Neural cell (in vitro differentiated cells): ENCODE data around the gene PACC1. TPM values are rescaled to one million over a fixed set of nuclear protein-coding genes. Genes with fewer than 3 reads are reported as not detected.

Source experiments
- H2AFZ ChIP-seq: fragments of 200-600, 300-800 bp; sonication (generic), shearing (Covaris generic); 2 replicates; pipeline ENCODE4 v1.6.0; 2014; ENCODE audit warnings: low read depth, mild to moderate bottlenecking, antibody characterized with exemption, low read length, moderate library complexity
- H3F3A ChIP-seq: fragments of 200-600 bp; shearing (Covaris generic); 2 replicates; pipeline ENCODE4 v1.6.1; 2016; ENCODE audit warnings: mild to moderate bottlenecking, moderate library complexity, mixed read lengths, antibody characterized with exemption, low read length; ENCODE audit not compliant: insufficient read depth, poor library complexity, severe bottlenecking
- H3K27ac ChIP-seq: fragments of 200-600, 300-800 bp; sonication (generic), shearing (Covaris generic); 2 replicates; pipeline ENCODE4 v1.5.1; 2014; ENCODE audit warnings: mild to moderate bottlenecking, low read length, moderate library complexity
- H3K27me3 ChIP-seq: fragments of 300-800, 200-600 bp; sonication (generic), shearing (Covaris generic); 2 replicates; pipeline ENCODE4 v1.6.0; 2014; ENCODE audit warnings: mild to moderate bottlenecking, low read depth, low read length, moderate library complexity; ENCODE audit not compliant: insufficient read depth
- H3K36me3 ChIP-seq: fragments of 300-800, 200-600 bp; sonication (generic), shearing (Covaris generic); 2 replicates; pipeline ENCODE4 v1.5.1; 2014; ENCODE audit warnings: mild to moderate bottlenecking, antibody characterized with exemption, low read length, moderate library complexity; ENCODE audit not compliant: insufficient read depth
- H3K4me2 ChIP-seq: fragments of 300-800, 200-600 bp; sonication (generic), shearing (Covaris generic); 2 replicates; pipeline ENCODE4 v1.6.0; 2014; ENCODE audit warnings: mild to moderate bottlenecking, low read length
- H3K4me3 ChIP-seq: fragments of 300-800, 200-600 bp; sonication (generic), shearing (Covaris generic); 2 replicates; pipeline ENCODE4 v1.5.1; 2014; ENCODE audit warnings: mild to moderate bottlenecking, low read length, moderate library complexity
- H3K79me2 ChIP-seq: fragments of 200-600 bp; shearing (Covaris generic); replicated peaks from 2 replicates; pipeline ENCODE4 v1.6.0; 2014; ENCODE audit warnings: mild to moderate bottlenecking, low read length, moderate library complexity; ENCODE audit not compliant: insufficient read depth
- H3K9ac ChIP-seq: fragments of 300-800, 200-600 bp; sonication (generic), shearing (Covaris generic); 2 replicates; pipeline ENCODE4 v1.6.1; 2016; ENCODE audit warnings: mild to moderate bottlenecking, low read length, mixed read lengths
- H3K9me2 ChIP-seq: fragments of 200-600 bp; shearing (Covaris generic); 2 replicates; pipeline ENCODE4 v1.6.1; 2016; ENCODE audit warnings: mild to moderate bottlenecking, low read length, mixed read lengths; ENCODE audit not compliant: insufficient read depth
- H3K9me3 ChIP-seq: fragments of 200-600, 300-800 bp; sonication (generic), shearing (Covaris generic); 2 replicates; pipeline ENCODE4 v1.6.1; 2016; ENCODE audit warnings: mild to moderate bottlenecking, mixed run types, low read length, moderate library complexity, mixed read lengths
- H4K20me1 ChIP-seq: fragments of 200-600 bp; shearing (Covaris generic); 2 replicates; pipeline ENCODE4 v1.6.1; 2016; ENCODE audit warnings: mild to moderate bottlenecking, mixed run types; ENCODE audit not compliant: insufficient read depth
- EP300 ChIP-seq: fragments of 450-650 bp; conservative IDR thresholded peaks from 2 replicates; pipeline ENCODE4 v1.6.1; 2014; ENCODE audit warnings: antibody characterized with exemption, mild to moderate bottlenecking, moderate library complexity; ENCODE audit not compliant: poor library complexity, severe bottlenecking
- EZH2 ChIP-seq: fragments of 200-600, 300-800 bp; shearing (Covaris generic), sonication (generic); IDR thresholded peaks from 2 replicates; pipeline ENCODE4 v1.6.1; 2014; ENCODE audit warnings: antibody characterized with exemption, low read length, borderline replicate concordance, mild to moderate bottlenecking; ENCODE audit not compliant: insufficient read depth, poor library complexity, severe bottlenecking
- MXI1 ChIP-seq: fragments of 450-650 bp; conservative IDR thresholded peaks from 2 replicates; pipeline ENCODE4 v1.6.1; 2014; ENCODE audit warnings: antibody characterized with exemption, mild to moderate bottlenecking; ENCODE audit not compliant: poor library complexity, severe bottlenecking
- POLR2AphosphoS5 ChIP-seq: IDR thresholded peaks from 2 replicates; pipeline ENCODE4 v1.6.1; 2012
- RAD21 ChIP-seq: fragments of 450-650 bp; conservative IDR thresholded peaks from 2 replicates; pipeline ENCODE4 v1.6.1; 2014; ENCODE audit warnings: antibody characterized with exemption, mild to moderate bottlenecking, moderate library complexity
- SMC3 ChIP-seq: fragments of 450-650 bp; conservative IDR thresholded peaks from 2 replicates; pipeline ENCODE4 v1.6.1; 2014; ENCODE audit warnings: antibody characterized with exemption, mild to moderate bottlenecking, moderate library complexity; ENCODE audit not compliant: poor library complexity
- TAF1 ChIP-seq: IDR thresholded peaks from 2 replicates; pipeline ENCODE4 v1.6.1; 2012; ENCODE audit warnings: low read depth
- polyA plus RNA-seq: library from polyadenylated mRNA; depleted of rRNA; stranded (reverse); fragments of >200 nt; gene quantifications from 2 replicates; pipeline ENCODE4 v1.2.3, GENCODE V29; 2014
- TF ChIP-seq, protein P1 (sequence below): IDR thresholded peaks from 2 replicates; pipeline ENCODE4 v1.6.1; 2012; ENCODE audit warnings: borderline replicate concordance
- TF ChIP-seq, protein P2 (sequence below): fragments of 450-650 bp; IDR thresholded peaks from 2 replicates; pipeline ENCODE4 v1.5.1; 2014; ENCODE audit warnings: antibody characterized with exemption, mild to moderate bottlenecking, moderate library complexity; ENCODE audit not compliant: poor library complexity, severe bottlenecking

The PACC1 gene
- polyA plus RNA-seq, 1 donor from 2014 or later = 33.3 TPM

DNA sequence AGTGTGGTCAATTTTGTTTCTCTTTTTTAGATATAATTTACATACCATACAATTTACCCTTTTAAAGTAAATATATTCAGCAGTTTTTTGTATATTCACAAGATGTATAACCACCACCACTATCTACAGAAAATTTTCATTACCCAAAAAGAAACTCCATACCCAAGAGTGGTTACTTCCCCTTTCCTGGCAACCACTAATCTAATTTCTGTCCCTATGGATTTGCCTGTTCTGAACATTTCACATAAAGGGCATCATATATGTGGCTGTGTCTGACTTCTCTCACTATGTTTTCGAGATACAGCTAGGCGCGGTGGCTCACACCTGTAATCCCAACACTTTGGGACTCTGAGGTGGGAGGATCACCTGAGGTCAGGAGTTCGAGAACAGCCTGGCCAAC, 13.6 kb downstream of the PACC1 start:
- no peaks in the 10 kb centered on the region for H3K9me2 ChIP-seq
- no peak overlapping the region for H2AFZ ChIP-seq
- no peak overlapping the region for H3K4me2 ChIP-seq
- H3K79me2 ChIP-seq = no peaks in the 10 kb centered on the region
- peaks cover 4% of the 10 kb centered on the region for H3K36me3 ChIP-seq
- H3K27ac ChIP-seq = no peak overlapping the region
- no peak overlapping the region for H3K9ac ChIP-seq
- H3K27me3 ChIP-seq = no peaks in the 10 kb centered on the region
- H3K4me3 ChIP-seq = no peak overlapping the region
- no peaks in the 10 kb centered on the region for H3K9me3 ChIP-seq
- no peaks in the 10 kb centered on the region for H4K20me1 ChIP-seq
- no peaks in the 10 kb centered on the region for H3F3A ChIP-seq
- no peak for TF ChIP-seq EP300
- TF ChIP-seq, protein P1, sequence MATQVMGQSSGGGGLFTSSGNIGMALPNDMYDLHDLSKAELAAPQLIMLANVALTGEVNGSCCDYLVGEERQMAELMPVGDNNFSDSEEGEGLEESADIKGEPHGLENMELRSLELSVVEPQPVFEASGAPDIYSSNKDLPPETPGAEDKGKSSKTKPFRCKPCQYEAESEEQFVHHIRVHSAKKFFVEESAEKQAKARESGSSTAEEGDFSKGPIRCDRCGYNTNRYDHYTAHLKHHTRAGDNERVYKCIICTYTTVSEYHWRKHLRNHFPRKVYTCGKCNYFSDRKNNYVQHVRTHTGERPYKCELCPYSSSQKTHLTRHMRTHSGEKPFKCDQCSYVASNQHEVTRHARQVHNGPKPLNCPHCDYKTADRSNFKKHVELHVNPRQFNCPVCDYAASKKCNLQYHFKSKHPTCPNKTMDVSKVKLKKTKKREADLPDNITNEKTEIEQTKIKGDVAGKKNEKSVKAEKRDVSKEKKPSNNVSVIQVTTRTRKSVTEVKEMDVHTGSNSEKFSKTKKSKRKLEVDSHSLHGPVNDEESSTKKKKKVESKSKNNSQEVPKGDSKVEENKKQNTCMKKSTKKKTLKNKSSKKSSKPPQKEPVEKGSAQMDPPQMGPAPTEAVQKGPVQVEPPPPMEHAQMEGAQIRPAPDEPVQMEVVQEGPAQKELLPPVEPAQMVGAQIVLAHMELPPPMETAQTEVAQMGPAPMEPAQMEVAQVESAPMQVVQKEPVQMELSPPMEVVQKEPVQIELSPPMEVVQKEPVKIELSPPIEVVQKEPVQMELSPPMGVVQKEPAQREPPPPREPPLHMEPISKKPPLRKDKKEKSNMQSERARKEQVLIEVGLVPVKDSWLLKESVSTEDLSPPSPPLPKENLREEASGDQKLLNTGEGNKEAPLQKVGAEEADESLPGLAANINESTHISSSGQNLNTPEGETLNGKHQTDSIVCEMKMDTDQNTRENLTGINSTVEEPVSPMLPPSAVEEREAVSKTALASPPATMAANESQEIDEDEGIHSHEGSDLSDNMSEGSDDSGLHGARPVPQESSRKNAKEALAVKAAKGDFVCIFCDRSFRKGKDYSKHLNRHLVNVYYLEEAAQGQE = no peak
- TF ChIP-seq, protein P2, sequence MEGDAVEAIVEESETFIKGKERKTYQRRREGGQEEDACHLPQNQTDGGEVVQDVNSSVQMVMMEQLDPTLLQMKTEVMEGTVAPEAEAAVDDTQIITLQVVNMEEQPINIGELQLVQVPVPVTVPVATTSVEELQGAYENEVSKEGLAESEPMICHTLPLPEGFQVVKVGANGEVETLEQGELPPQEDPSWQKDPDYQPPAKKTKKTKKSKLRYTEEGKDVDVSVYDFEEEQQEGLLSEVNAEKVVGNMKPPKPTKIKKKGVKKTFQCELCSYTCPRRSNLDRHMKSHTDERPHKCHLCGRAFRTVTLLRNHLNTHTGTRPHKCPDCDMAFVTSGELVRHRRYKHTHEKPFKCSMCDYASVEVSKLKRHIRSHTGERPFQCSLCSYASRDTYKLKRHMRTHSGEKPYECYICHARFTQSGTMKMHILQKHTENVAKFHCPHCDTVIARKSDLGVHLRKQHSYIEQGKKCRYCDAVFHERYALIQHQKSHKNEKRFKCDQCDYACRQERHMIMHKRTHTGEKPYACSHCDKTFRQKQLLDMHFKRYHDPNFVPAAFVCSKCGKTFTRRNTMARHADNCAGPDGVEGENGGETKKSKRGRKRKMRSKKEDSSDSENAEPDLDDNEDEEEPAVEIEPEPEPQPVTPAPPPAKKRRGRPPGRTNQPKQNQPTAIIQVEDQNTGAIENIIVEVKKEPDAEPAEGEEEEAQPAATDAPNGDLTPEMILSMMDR = no peak
- no peak for TF ChIP-seq SMC3
- no peak for TF ChIP-seq RAD21
- TF ChIP-seq TAF1 = no peak
- no peak for TF ChIP-seq EZH2
- TF ChIP-seq POLR2AphosphoS5 = no peak
- no peak for TF ChIP-seq MXI1

DNA sequence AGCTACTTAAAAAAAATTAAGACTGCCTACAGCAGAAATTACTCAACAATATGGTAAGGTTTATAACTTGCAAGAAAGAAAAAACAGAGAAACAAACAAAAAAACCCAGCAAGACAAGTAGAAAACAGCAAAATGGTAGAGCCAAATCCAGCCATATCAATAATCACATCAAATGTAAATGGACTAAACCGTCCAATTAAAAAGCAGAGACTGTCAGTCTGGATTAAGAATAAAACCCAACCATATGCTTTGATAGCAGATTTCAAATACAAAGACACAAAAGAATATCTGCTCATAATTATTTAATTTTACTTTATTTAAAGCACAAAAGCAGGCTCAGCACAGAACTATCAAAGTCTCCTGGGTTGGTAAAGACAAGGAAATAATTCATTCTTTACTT, 17.5 kb downstream of the PACC1 start:
- H3K4me2 ChIP-seq = no peak overlapping the region
- H4K20me1 ChIP-seq = no peaks in the 10 kb centered on the region
- H3K36me3 ChIP-seq = peaks cover 4% of the 10 kb centered on the region
- no peaks in the 10 kb centered on the region for H3K9me3 ChIP-seq
- no peak overlapping the region for H2AFZ ChIP-seq
- H3F3A ChIP-seq = no peaks in the 10 kb centered on the region
- no peaks in the 10 kb centered on the region for H3K9me2 ChIP-seq
- H3K27me3 ChIP-seq = no peaks in the 10 kb centered on the region
- H3K79me2 ChIP-seq = no peaks in the 10 kb centered on the region
- TF ChIP-seq, protein P1 = no peak
- no peak for TF ChIP-seq EZH2
- no peak overlapping the region for H3K27ac ChIP-seq
- no peak overlapping the region for H3K9ac ChIP-seq
- H3K4me3 ChIP-seq = no peak overlapping the region
